Kidney epithelial cell (primary cell): ENCODE measurements around the gene SLC25A53. TPM values are rescaled to one million over a fixed set of nuclear protein-coding genes. Genes with fewer than 3 reads are reported as not detected.

Source experiments
- DNase-seq: peaks from one replicate; pipeline ENCODE4 v3.0.0-alpha.2; 2010; ENCODE audit warnings: low read depth
- H3K27me3 ChIP-seq: 2 replicates; pipeline ENCODE4 v1.6.0; 2011; ENCODE audit warnings: low read length; ENCODE audit not compliant: control insufficient read depth, insufficient read depth
- H3K36me3 ChIP-seq: 2 replicates; pipeline ENCODE4 v1.5.1; 2011; ENCODE audit warnings: low read length; ENCODE audit not compliant: control insufficient read depth, insufficient read depth
- H3K4me3 ChIP-seq: 2 replicates; pipeline ENCODE4 v1.5.1; 2011; ENCODE audit warnings: low read depth, mild to moderate bottlenecking, control low read depth, low read length
- CTCF ChIP-seq: IDR thresholded peaks from 2 replicates; pipeline ENCODE4 v1.5.1; 2011; ENCODE audit warnings: mild to moderate bottlenecking, moderate library complexity, low read length, control low read depth, inconsistent platforms; ENCODE audit not compliant: insufficient read depth, poor library complexity, severe bottlenecking
- total RNA-seq: library from RNA; depleted of rRNA; stranded (reverse); fragments of >200 nt; gene quantifications from 2 replicates; pipeline ENCODE4 v1.2.3, GENCODE V29; 2015

Gene SLC25A53
- total RNA-seq, 1 donor from 2014 or later: 3.4 TPM

DNA sequence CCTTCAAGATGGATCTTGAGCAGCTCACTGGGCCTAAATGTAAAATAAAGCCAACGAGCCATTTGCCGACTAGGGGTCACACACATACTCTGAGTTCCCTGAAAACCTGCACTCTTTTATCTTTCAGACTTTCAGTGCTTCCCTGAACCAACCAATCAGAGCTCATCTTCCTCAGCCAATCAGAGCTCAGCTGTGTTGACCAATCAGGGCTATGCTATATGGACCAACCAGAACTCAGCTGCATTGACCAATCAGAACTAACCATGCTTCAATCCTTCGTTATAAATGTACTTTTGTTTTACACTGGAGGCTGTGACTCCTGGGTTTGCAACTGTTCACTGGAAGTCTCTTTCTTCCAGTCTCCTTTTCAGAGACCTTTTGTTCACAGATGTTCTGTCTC, 19.3 kb downstream of the SLC25A53 start:
- TF ChIP-seq CTCF: no peak
- H3K36me3 ChIP-seq: no peaks in the 10 kb centered on the region
- H3K27me3 ChIP-seq: no peaks in the 10 kb centered on the region
- no peak overlapping the region for H3K4me3 ChIP-seq
- no peak for DNase-seq

- DNase-seq: peak; percentile 56
- peak overlapping the region; percentile 37 for H3K4me3 ChIP-seq
- H3K27me3 ChIP-seq: peaks cover 2% of the 10 kb centered on the region
- peak; percentile 66 for TF ChIP-seq CTCF
- H3K36me3 ChIP-seq: no peaks in the 10 kb centered on the region
These were observed 20.4 kb downstream of the SLC25A53 start for GRCh38 chrX:104136241-104137019.

GRCh38 chrX:104135677-104136076, 21.1 kb downstream of the SLC25A53 start:
- peaks cover 2% of the 10 kb centered on the region for H3K27me3 ChIP-seq
- no peaks in the 10 kb centered on the region for H3K36me3 ChIP-seq
- no peak for TF ChIP-seq CTCF
- no peak for DNase-seq
- no peak overlapping the region for H3K4me3 ChIP-seq

- no peak for TF ChIP-seq CTCF
- Histone ChIP-seq H3K4me3 (no peak overlapping the region), H3K36me3 (no peaks in the 10 kb centered on the region), H3K27me3 (peaks cover 2% of the 10 kb centered on the region)
- no peak for DNase-seq
These were observed 22.1 kb downstream of the SLC25A53 start for GRCh38 chrX:104134583-104135261.

DNA sequence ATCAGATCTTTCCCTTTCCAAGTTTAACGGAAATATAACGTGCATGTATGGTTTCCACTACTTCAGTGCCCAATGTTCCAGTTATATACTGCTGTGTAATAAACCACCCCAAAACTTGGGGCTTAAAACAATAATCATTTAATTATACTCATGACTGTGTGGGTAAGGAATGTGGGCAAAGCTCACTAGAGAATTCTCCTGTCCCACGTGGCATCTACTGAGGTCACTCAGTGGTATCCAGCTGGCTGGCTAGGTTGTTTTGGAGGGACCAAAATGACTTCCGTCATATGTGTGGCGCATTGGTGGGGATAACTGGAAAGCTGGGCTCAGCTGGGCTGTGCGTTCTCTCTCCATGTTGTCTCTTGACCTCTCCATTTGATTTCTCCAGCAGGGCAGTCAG, 26.0 kb downstream of the SLC25A53 start:
- no peak for TF ChIP-seq CTCF
- Histone ChIP-seq H3K27me3 (peaks cover 2% of the 10 kb centered on the region), H3K36me3 (no peaks in the 10 kb centered on the region), H3K4me3 (no peak overlapping the region)
- no peak for DNase-seq
